ENCODE data around the gene SLF1.

Gene SLF1

DNA sequence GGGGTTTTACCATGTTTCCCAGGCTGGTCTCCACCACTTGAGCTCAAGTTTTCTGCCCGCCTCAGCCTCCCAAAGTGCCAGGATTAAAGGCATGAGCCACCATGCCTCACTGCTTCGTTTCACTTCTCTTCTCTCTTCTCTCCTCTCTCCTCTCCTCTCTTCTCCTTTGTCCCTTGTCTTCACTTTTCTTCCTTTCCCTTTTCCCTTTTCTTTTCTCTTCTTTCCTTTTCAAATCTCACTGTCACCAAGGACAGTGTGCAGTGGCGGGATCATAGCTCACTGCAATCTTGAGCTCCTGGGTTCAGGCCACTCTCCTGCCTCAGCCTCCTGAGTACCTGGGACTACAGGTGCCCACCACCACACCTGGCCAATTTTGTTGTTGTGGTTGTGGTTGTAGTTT lies 49.5 kb downstream of the SLF1 start:
- DNase-seq, result no peak

DNA sequence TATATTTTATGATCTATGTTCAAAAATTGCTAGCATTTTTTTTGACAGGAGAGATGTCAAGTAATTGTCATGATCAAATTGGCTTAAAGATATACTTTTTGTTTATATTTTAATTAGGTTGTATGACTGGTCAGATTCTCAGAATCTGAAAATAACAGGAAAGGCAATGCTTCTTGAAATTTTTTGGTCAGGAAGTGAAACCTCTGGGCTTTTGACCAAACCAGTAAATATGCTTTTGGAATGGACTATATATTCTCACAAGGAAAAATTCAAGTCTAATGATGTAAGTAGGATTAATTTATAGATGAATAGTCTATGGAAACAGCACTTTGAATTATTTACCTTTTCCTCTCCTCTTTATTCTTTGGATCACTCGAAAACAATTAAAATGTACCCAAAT lies 52.3 kb downstream of the SLF1 start:
- DNase-seq, result no peak

DNA sequence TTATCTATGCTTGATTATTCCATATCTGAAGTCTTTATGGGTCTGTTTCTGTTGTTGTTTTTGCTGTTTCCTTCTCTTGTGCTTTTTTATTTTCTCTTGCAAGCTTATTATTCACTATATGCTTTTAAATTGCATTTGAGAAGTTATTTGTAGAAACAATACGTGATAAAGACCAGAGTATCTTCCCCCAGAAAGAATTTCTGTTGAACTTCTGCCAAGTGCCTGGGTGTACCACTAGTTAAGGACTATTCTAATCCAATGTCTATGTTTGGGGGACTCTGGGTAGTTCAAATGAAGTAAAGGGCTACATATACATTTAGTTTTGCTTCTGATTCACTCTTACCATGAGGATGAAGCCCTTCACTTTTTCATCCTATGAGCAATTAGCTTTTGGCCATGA lies 54.3 kb downstream of the SLF1 start:
- DNase-seq, result no peak

DNA sequence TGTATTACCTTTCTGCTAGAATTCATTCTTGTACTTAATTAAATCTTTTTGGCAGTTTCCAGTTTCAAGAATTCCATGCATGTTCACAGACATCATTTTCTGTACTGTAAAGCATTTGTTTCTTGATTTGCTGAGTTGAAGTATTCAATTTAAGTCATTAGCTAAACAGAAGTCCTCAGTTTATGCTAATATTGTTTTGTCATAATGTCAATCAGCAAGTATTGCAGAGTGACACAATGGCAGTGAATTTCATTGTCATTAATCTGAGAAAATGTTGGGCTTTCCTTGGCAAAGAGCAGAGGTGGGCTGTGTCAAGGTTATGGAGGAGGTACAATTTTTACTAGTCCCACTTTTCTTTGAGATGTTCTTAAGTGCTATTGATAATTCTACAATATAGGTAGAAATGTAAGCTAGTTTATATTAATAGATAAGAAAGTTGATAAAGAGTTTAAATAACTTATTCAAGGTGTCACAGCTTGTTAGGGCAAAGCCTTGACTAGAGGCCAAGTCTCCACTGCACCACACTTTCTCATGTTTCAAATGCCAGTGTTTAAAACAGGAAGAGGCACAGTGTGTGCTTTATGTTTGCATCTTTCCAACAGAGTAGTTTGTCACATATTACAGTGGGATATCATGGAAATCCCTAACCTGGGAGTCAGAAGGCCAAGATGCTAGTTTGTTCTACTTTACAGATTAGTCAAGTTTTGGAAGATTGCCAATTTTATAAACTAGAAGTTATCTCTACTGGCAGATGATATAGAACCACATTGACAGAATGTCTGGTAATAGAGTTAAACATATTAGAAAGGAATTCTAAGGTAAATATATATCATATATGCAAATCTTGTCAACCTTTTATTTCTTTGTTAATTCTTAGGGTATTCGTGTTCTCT lies 56.3 kb downstream of the SLF1 start:
- no peak for DNase-seq

DNA sequence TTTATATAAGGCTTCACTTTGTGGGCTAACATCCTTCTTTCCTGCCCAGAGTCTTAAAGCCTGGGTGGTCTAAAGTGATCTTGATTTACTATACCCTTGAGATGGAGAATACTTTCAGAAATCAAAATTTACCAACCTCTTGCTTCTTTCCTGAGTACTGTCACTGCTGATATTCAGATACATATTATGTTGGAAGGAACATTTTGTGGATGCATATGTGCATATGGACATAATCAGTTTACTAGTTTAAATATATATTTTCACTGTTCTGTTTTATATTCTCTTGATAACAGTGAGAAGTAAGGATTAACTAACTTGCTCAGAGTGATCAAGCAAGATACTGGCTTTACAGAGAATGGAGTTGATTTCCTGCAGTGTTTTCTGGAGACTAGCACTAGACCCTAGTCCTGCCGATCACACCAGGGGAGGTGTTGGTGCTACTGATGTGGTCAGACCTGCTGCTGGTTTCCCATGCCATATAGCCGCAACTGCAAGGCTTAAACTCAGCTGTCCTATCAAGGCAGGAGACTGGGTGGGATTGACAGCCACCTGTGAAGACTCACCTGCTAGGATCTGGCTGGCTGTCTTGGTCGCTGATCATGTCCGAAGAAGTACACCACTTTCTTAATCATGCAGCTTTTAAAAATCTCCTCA lies 57.6 kb downstream of the SLF1 start:
- no peak for DNase-seq

DNA sequence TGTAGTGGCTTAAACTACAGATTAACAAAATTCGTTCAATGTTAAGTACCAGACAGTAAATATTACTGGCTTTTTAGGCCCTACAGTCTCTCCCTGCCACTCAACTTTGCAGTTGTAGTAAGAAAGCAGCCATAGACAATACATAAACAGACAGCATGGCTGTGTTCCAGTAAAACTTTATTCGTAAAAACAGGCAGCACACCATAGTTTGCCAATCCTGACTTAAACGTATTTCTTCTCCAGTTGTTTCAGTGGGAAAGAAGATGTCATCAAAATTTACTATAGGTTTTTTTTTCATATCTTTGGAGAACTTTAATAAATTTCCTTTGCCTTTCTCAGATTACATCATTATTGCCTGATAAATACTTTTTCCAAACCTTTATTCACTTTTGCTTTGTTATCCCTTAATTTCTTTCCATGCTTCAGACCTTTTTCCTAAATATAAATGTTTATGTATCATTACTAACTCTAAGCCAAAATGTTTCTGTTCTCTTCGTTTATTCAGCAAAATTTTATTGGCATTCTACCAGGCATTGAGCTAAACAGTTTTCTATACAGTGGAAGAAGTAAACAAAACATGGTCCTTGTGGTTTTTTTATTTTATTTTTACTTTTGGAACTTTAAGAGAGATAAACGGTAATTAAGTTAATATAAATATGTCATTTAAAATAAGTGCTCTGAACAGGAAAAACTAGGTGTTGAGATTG lies 64.5 kb downstream of the SLF1 start:
- DNase-seq, result no peak

DNA sequence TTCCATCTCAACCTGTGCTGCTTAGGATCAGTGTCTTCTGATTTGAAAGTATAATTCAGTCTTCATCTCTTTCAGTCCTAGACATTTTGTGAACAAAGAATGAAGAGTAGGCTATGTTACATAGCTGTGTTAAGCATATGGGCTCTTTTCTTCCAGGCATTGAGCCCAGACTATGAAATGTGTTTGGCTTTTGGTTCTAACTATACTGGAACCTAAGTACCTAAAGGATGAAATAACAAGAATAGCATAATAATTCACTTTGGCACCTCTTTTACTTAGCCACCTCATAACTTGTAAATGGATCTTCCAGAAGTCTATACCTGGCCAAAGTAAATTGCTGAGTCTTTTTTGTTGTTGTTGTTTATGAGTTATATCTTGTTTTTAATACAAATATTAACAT lies 71.4 kb downstream of the SLF1 start:
- DNase-seq, result no peak

DNA sequence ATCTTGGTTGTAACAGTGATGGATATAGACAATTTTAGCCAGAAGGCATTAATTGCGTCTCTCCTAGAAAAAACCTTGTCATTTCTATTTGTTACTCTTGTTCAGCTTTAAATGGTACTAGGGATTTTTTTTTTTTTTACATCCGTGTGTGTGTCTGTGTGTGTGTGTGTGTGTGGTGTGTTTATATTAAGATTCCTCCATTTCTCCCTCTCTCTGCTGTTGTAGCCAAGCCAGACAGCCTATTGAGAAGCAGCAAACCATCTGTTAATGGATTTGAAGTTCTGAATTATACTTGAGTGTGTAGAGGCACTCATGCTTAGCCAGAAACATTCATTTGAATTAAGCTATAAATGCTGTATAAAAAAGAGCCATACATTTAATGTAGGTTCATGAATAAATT lies 72.3 kb downstream of the SLF1 start:
- DNase-seq, result no peak

DNA sequence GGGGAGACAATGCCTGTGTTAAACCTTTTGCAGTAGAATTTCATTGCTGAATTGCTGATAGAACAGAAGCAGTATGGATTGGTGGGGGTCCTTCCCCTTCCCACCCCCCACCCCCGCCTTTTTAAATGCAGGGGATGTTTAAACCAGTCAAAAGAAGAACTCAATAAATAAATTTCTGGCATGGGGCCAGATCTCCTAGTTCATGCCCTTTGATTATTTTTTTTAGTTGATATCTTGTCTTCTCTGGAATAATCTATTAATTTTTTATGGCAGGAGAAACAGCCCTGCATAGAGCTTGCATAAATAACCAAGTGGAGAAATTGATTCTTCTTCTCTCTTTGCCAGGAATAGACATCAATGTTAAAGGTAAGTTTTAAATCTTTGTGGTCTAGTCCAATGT lies 72.8 kb downstream of the SLF1 start:
- DNase-seq, result no peak

DNA sequence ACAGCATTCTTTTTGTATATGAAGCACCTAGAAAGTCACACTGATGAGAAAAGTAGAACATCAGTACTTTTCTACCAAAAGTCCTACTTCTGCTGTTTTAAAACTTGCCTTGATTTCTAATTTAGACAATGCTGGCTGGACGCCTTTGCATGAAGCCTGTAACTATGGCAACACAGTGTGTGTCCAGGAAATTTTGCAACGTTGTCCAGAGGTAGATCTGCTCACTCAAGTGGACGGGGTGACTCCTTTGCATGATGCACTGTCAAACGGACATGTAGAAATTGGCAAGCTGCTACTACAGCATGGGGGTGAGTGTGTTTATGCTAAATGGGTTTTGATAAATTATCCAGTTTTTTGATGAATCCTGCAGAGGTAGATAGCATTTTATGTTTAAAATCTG lies 73.5 kb downstream of the SLF1 start:
- no peak for DNase-seq

DNA sequence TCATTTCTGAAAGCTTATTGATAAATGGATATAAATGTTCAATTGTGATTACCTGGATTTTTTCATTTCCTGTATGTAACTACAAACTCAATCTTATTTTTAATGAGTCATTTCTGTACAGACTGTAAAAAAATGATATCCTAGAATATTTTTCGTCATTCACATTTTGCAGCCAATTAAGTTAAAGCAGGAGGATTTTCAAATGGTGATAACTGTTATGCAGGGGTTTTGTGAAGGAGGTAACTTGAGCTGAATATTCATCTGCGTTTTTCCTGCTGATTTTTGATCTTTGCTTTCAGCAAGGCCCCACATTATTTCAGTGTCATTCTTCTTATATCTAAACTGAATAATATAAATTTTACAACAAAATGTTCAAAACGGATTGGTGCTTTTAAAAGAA lies 74.1 kb downstream of the SLF1 start:
- DNase-seq, result no peak

DNA sequence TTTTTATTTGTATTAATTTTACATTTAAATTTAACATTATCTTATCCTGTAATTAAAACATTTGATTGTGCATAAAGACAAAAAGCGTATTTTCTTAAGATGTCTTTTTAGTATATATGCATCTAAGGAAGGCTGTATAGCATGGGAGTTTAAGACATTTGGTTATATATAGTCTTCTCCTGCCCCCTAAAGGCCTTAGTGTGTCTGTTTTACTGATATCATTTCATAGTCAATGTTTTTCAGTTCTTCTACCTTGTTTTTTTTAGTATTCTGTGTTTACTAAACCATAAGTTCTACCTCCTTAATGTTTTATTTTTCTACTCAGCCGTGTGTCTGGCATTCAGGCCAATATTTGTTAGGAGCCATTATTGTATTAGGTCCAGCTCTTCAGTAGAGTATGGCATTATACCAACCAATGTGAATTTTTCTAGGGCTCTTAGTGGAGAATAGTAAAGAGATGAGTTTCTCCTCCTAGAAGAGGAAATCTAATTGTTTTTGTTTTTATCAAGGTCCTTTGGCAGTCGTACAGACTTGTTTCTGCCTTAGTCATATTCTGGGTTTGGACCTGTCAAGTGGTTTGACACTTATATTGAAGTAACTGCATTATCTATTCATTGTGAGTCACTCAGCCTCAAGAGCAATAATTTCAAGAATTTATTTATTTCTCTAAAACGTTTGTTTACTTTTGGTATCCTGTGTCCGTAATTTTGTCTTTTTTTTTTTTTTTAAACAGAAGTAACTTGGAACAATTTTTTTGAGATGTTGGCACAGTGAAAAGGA lies 74.8 kb downstream of the SLF1 start:
- no peak for DNase-seq

DNA sequence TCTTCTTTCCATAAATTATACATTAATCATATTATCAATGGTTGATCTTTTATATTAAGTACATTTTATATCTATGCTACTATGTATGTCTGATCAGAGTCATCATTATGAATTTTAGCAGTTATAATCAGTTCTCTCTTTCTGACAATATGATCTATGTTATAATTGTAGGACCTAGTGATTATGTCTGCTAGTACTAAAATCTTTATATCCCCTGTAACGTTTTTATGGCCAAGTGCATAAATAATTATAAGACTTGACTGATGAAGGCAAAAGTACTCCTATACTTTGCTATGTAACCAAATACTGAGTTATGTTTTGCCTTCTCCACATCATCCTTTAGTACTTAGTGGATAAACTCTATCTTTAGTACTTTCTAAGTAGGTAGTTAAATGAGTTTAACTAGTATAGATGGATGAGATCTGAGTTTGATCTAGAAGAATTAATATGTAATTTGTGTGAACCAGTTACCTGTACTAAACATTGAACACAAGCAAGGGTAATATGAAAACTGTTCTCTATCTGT lies 75.4 kb downstream of the SLF1 start:
- DNase-seq, result no peak

DNA sequence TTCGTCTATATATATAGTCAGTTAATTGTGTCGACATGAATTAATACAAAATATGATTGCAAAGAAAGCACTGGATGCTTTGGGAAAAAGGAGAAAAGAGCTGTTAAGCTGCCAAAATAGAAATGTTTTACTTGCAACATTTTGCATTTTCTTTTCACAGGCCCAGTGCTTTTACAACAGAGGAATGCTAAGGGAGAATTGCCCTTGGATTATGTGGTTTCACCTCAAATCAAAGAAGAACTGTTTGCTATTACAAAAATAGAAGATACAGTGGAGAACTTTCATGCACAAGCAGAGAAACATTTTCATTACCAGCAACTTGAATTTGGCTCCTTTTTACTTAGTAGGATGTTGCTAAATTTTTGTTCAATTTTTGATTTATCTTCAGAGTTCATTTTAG lies 76.2 kb downstream of the SLF1 start:
- DNase-seq, result no peak

DNA sequence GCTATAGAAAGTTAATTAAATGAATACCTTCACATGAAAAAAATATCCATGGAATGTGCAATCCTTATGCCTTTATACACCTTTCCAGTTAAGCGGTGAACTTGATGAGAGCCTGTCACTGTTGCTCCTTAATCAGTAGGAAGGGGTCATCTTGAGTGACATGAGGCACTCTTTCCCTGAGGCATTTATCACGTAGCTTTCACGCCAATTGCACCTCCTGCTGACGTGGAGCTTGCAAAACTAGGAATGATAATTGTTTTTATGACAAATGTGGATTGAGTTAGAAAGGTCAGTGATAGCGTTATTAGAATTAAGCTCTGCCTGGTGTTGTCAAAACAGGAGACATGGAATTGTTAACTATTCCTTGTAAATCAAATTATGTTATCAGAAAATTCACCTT lies 79.7 kb downstream of the SLF1 start:
- DNase-seq, result no peak

DNA sequence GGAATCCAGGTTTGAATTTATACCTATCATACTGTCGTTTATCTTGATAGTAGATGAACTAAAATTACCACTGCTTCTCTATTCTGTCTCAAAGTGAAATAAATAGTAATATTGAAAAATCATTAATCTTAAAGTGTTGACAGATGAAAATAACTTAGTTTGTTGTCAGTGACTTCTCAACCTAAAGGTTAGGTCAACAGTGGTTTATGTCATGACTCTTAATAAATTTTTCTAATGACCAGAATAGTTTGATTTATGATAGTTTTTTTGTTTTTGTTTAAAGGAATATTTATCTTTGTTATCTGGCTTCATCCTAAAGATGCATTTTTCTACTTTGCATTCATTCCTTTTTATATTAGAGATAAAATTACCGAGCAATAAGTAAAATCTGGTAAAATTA lies 81.1 kb downstream of the SLF1 start:
- no peak for DNase-seq

DNA sequence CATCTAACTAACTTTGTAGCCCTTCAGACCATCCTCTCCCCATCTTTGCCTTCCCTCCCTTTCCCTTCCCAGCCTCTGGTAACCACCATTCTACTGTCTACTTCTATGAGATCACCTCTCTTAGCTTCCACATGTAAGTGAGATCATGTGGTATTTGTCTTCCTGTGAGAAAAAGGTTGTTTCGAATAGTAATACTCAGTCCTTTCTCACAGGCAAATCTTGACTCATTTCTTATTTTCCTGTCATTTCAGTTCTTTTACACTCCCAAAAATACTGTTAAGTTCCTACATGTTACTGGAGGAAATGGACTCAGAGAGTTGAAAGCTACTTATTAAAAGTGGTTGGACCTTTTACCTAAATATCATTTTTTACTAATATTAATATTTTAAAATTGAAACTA lies 82.1 kb downstream of the SLF1 start:
- DNase-seq, result no peak

DNA sequence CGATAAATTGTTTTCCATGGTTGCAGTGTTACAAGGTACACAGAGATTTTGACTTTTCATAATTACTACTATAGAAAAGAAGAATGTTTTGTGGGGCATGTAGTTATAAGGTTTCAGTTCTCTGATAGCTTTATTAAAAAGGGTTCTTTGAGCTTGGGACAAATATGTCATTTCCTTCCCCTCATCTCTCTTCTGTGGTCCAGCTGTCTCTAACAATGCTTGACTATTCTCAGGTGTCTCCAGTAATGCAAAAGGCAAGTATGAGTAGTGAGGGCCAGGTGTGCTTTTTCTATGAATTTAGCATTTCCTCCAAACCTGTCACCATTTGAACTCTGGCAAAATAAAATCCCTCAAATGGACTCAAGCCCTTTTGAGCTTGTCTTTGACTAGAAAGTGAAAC lies 84.3 kb downstream of the SLF1 start:
- DNase-seq, result no peak

DNA sequence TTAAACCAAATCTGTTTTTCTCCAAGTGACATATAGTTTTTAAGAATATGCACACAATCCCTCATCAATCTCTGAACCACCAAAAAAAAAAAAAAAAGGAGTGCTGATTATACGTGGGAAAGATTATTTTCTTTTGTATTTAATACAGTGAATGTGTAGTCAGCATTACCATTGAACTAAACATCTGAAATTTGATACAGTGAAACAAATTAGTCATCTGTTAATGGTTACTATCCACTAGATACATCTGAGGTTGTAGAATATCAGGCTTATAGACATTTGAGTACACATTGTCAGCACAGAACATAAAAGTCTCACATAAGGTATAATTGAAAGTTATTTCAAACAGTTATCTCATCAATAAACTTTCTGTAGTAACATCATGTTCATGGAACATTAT lies 87.0 kb downstream of the SLF1 start:
- DNase-seq, result no peak

DNA sequence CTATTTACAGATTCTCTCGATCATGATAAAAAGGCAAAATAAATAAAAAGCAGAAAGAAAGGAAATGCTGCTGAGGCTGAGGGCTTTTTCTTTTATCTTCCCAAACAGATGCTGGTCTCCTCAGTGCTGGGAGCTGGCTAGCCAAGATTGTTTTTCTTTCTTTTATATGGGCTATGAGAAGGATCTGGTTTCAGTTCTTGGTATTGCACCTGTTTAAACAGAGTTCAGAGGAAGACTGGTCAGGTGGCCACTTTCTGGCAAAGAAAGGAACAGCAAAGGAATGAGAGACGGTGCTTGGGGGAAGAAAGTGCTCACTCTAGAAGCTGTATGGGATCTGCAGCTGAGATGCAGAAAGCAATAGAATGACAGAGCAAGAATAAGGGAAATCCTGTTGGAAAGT lies 88.9 kb downstream of the SLF1 start:
- DNase-seq, result no peak

DNA sequence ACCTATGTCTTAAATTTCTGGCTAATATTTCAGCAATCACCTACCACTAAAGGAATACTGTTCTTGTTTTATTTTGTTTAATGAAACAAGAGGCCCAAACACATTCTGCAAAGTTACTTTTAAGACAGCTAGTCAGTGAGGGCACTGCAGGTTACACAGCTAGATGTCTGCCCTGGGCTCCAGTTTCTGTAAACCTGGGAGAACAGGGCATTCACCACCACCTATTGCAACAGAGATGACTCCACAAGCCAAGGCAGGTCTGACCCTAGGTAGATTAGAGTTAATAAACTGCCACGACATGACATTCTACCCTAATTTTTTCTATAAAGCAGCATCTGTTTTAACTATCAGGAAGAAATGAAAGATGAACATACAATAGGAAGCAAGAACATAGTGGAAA lies 90.8 kb downstream of the SLF1 start:
- DNase-seq, result no peak

DNA sequence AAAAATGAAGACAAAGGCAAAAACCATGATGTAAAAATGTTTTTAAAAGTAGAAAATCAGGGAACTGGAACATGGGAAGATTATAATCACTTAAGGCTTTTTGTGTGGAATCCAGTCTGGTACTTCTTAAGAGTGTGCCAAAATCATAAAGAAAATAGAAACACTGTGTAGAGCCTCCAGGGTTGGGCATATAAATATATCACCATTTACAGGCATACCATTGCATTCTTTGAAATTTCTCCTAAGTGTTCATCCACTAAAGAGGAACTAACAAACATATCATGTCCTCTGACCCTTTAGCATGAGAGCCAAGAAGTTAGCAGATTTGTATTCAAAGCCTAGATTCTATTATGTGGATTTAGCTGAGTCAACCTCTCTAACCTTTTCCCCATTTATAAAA lies 93.3 kb downstream of the SLF1 start:
- no peak for DNase-seq

DNA sequence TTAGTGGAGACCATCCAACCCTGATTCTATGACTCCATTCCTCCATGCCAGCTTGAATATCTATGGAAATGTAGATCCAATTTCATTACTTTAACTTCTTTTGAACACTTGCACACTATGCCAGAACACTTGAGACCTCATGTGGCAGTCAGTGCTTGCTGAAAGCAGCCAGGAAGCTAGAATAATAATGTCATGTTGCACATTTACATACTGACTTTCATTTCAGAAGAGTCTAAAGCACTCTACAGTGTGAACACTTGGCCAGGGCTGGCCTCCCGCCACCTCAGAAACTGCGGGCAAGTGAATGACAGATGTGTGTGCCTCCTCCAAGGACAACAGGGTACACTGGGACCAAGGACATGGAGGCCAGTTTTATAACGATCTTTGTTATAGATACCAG lies 97.3 kb downstream of the SLF1 start:
- no peak for DNase-seq
